Germinal center (tissue), 1 donor: ENCODE results near the gene MRPL47.
"Not testable (repeated sequence)": the region's sequence is repeated elsewhere in the genome, so short reads cannot be mapped to it uniquely, and the experiment has no call there.

Source experiments
- DNase-seq: peaks from one replicate; pipeline ENCODE4 v3.0.0; 2012; ENCODE audit warnings: mixed read lengths, low spot score

MRPL47 gene

GRCh38 chr3:179604321-179605078 lies at the start of gene MRPL47, which contains the start of gene NDUFB5:
TSS of gene MRPL47 (minus strand) at chr3:179604638. CDS start at chr3:179604624, 14 bp downstream.
TSS of gene NDUFB5 (plus strand) at chr3:179604794. CDS start at chr3:179604816, 22 bp downstream.
- peak; percentile 93 for DNase-seq

- DNase-seq = peak; percentile 62
These were observed 48.8 kb upstream of the MRPL47 start for GRCh38 chr3:179653096-179653797.

GRCh38 chr3:179652447-179653095 lies 48.1 kb upstream of the MRPL47 start, which contains the start of gene USP13:
TSS of gene USP13 (plus strand) at chr3:179653040. CDS start at chr3:179653226, 186 bp downstream.
- DNase-seq = peak; percentile 75

- DNase-seq = no peak
These were observed 47.4 kb upstream of the MRPL47 start for GRCh38 chr3:179651687-179652446.

GRCh38 chr3:179646177-179646576 lies 41.7 kb upstream of the MRPL47 start:
- DNase-seq = no peak

- DNase-seq = not testable (repeated sequence)
These were observed 39.4 kb upstream of the MRPL47 start for GRCh38 chr3:179643837-179644236.

GRCh38 chr3:179642871-179643270 lies 38.4 kb upstream of the MRPL47 start:
- no peak for DNase-seq

GRCh38 chr3:179640469-179640868 lies 36.0 kb upstream of the MRPL47 start:
- DNase-seq = no peak

GRCh38 chr3:179630753-179631451 lies 26.5 kb upstream of the MRPL47 start:
- no peak for DNase-seq

GRCh38 chr3:179624451-179624850 lies 20.0 kb upstream of the MRPL47 start:
- DNase-seq = no peak

- DNase-seq = no peak
These were observed 17.6 kb upstream of the MRPL47 start for GRCh38 chr3:179622023-179622422.

GRCh38 chr3:179615458-179616173 lies 11.2 kb upstream of the MRPL47 start:
- DNase-seq = no peak

- DNase-seq = no peak
These were observed 9.4 kb upstream of the MRPL47 start for GRCh38 chr3:179613807-179614206.

- no peak for DNase-seq
These were observed 5.6 kb upstream of the MRPL47 start for GRCh38 chr3:179610066-179610465.

GRCh38 chr3:179608931-179609720 lies 4.7 kb upstream of the MRPL47 start:
- peak; percentile 31 for DNase-seq

- DNase-seq = peak; percentile 53
These were observed 2.2 kb upstream of the MRPL47 start for GRCh38 chr3:179606534-179607085.

- no peak for DNase-seq
These were observed 607 bp downstream of the MRPL47 start for GRCh38 chr3:179603831-179604230.

GRCh38 chr3:179603321-179603720 lies 1.1 kb downstream of the MRPL47 start:
- no peak for DNase-seq

GRCh38 chr3:179599531-179599930 lies 4.9 kb downstream of the MRPL47 start:
- no peak for DNase-seq
